SK-N-SH (cell line): ENCODE results near the gene MAPT.

ENCODE experiments used
- JUND ChIP-seq: IDR thresholded peaks from 2 replicates; pipeline ENCODE4 v1.4.0; 2012
- POLR2AphosphoS5 ChIP-seq: IDR thresholded peaks from 2 replicates; pipeline ENCODE4 v1.6.1; 2012; ENCODE audit warnings: low read depth, low read length
- SMC3 ChIP-seq: IDR thresholded peaks from 2 replicates; pipeline ENCODE4 v1.6.1; 2012; ENCODE audit warnings: low read depth, low read length, improper control_type of control experiment
- TAF1 ChIP-seq: IDR thresholded peaks from 2 replicates; pipeline ENCODE4 v1.6.1; 2012; ENCODE audit warnings: low read depth, mild to moderate bottlenecking, low read length, moderate library complexity, borderline replicate concordance
- TCF12 ChIP-seq: IDR thresholded peaks from 2 replicates; pipeline ENCODE4 v1.4.0; 2012
- TF ChIP-seq, protein P1 (sequence below): fragments of 200-600 bp; sonication (generic); IDR thresholded peaks from 2 replicates; pipeline ENCODE4 v1.6.1; 2017; ENCODE audit warnings: antibody characterized with exemption, mild to moderate bottlenecking, moderate library complexity
- TF ChIP-seq, protein P2 (sequence below): IDR thresholded peaks from 2 replicates; pipeline ENCODE4 v1.4.0; 2012; ENCODE audit warnings: low read depth

DNA sequence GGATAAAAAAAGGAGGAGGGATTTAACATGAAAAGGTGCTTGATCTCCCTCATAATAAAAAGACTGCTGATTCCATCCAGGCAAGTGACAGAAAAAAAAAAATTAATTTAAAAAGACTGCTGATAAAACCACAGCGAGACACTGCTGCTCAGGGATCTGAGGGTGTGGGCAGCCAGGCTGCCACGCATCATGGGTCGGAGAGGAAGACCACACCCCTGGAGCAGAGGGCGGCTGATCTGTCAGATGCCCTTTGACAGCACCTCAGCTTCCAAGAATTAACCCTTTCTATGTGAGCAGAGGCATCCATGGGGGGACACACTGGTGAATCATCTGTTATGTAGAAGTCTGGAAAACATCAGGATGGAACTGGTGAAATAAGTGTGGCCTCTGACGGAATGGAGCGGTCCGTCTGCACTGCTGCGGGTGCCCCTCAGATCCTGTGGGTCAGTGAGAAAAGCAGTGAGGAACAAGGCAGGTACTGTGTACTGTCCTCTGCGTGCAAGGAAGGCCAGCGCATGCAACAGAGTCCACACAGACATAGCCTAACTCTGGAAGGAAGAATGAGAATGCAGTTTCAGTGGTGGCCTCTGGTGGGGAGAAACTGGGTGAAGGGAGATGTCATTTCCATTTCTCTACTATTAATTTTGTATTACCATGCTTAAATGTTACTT is 19.8 kb downstream of the MAPT start:
- TF ChIP-seq, protein P1, sequence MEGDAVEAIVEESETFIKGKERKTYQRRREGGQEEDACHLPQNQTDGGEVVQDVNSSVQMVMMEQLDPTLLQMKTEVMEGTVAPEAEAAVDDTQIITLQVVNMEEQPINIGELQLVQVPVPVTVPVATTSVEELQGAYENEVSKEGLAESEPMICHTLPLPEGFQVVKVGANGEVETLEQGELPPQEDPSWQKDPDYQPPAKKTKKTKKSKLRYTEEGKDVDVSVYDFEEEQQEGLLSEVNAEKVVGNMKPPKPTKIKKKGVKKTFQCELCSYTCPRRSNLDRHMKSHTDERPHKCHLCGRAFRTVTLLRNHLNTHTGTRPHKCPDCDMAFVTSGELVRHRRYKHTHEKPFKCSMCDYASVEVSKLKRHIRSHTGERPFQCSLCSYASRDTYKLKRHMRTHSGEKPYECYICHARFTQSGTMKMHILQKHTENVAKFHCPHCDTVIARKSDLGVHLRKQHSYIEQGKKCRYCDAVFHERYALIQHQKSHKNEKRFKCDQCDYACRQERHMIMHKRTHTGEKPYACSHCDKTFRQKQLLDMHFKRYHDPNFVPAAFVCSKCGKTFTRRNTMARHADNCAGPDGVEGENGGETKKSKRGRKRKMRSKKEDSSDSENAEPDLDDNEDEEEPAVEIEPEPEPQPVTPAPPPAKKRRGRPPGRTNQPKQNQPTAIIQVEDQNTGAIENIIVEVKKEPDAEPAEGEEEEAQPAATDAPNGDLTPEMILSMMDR: no peak
- TF ChIP-seq, protein P2, sequence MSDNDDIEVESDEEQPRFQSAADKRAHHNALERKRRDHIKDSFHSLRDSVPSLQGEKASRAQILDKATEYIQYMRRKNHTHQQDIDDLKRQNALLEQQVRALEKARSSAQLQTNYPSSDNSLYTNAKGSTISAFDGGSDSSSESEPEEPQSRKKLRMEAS: no peak
- TF ChIP-seq SMC3 (no peak), TCF12 (no peak), JUND (no peak), TAF1 (no peak), POLR2AphosphoS5 (no peak)
